HG03354 (cell line): ENCODE data around the gene LGR6.

Experiments used
- ATAC-seq: cut with Tn5 transposase; IDR thresholded peaks from one replicate; pipeline ENCODE4 v1.9.1; 2021; ENCODE audit warnings: mild to moderate bottlenecking; ENCODE audit not compliant: unreplicated experiment, poor library complexity, severe bottlenecking

LGR6 gene

DNA sequence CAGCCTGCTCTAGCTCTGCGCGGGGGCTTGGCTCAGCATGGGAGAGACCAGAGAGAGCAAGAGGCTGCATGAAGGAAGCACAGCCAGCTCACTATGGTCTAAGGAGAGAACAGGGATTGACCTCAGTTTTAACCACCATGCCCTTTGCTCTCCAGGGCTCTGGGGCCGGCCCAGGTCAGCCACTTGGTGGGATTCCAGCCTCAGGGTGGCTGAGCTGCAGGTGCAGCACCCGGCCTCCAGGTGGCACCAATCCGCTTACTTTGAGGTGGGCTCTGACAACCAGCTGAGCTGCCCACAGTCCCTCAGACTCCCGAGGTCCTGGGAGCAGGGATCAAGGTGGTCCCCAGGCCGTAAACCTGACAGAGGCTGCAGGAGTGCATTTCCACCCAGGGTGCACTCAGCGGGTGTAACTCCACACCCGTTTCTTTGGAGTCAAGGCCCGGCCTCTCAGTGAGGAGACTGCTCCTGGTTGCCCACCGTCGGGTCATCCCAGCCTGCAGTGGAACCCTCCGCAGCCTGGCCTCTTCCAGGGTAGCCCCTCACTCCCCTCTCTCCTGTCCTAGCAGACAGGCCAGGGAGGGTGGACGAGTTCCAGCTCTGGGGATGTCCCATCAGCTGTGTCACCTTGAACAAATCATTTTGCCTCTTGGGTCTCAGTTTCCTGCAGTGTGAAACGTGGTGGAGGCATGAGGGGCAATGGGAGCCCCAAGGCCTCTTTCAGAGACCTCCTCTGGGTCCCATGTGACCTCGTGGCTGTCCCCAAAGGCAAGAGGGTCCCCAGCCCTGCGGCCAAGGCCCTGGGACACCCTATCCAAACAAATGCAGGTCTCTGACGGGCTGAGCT lies 607 bp upstream of the LGR6 start:
- no peak for ATAC-seq

DNA sequence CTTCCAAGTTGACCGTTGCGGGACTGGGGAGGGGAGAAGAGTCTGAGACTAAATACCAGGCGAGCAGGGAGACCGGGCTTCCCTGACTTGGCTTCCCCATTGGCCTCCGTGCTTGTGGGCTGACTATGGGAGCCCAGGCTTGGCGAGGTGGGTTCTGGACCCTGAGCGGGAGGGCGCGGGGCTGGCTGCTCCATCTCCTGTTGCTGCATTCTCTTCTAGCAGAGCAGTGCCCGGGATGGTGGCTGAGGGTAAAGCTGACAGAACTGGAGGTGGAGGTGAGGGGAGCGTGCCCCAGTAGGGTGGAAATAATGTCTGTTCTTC lies 689 bp downstream of the LGR6 start:
- ATAC-seq, result no peak

DNA sequence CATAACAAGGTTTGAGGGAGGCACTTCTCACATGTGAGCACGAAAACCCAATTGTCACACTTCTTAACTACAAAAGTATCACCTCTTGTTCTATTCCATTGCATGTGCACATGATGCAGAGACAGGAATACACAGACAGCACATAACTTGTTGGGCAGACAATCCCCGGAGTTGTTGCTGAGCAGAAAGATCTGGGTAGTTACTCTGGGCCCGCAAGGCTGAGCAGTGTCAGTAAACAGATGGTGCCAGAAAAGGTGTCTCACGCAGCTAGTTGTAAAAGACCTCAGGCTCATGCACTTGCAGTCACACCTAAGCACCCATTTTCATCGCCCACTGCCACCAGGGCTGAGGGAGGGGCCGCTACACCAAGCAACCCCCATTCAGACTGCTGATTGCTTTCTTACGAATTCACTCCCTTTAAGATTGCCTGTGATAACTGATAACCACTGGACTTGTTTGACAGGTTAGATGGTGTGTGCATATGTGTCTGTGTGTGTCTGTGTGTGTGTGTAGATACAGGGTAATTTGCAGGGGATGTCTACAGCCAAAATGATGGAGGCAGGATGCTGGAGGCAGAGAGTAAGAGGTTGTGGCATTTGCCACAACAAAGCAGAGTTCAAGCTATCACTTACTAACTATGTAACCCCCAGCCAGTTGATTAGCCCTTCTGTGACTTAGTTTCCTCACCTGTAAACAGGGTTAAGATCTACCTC lies 4.2 kb downstream of the LGR6 start:
- ATAC-seq, result no peak

DNA sequence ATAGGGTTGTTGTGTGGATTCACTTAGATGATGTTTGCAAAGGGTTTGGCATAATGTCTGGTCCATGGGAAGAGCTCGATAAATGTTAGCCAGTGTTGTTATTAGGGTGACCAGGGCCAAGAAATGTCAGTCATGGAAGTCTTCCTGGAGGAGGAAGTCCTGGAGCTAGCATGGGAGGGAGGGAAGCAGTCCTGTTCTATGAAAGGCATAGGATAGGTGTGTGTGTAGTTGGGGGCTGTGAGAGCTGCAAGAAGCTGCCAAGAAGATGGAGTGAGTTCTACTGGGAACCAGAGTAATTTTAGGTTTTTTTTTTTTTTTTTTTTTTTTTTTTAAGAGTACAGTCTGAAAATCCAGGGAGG lies 4.7 kb downstream of the LGR6 start:
- no peak for ATAC-seq

DNA sequence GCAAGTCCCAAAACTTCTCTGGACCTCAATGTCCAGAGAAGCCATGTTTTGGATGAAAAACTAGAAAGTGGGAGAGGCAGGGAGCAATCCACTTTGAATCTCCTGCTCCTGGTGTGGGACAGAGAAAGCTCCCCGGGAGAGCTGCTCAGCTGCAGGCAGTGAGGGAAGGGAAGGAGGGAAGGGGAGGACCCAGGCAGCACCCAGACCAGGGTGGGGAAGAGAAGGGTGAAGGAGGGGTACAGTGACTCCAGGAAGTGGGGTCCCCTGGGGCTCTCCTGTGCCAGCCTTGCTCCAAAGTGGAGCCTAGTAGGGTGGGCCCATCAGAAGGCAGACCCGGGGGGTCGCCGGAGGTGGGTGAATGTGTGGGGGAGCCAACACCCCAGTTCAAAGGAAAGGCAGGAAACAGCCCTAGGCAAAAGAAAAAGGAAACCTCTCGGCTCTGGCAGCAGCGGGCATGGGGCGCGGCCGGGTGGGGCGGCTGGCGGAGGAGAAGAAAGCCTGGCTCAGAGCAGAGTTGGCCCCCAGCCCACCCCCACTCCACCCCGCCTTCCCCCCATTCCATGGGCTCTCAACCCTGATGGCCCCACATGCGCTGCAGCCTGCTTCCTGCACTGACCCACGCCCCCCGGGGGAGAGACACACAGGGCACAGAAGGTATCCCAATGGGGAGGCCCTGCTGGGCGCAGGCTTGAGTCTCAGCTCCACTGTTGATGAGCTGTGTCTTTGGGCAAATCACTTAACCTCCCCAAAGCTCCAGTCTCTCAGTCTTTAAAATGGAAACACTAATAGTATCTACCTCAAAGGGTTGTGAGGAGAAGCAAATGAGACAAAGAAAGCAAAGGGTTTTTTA lies 5.7 kb downstream of the LGR6 start:
- no peak for ATAC-seq

DNA sequence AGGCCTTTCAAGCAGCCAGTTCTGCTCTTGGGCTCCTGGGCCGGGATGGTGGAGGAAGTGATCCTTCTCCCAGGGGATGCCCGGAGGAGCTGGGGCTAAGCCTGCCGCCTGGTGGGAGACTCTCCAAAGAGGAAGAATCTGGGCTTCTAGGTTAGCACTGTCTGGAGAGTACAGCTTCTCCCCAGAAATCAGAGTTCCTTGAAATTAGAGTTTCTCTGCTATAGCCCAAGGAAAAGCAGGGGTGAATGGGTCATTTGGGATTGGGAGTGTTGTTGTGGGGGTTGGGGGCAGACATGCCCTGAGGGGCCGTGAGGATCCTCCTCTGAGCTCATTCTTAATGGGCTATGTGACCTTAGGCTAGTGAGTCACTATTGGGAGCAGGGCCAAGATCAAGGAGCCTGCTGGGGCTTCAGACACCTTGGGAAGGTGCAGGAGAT lies 6.5 kb downstream of the LGR6 start:
- no peak for ATAC-seq

DNA sequence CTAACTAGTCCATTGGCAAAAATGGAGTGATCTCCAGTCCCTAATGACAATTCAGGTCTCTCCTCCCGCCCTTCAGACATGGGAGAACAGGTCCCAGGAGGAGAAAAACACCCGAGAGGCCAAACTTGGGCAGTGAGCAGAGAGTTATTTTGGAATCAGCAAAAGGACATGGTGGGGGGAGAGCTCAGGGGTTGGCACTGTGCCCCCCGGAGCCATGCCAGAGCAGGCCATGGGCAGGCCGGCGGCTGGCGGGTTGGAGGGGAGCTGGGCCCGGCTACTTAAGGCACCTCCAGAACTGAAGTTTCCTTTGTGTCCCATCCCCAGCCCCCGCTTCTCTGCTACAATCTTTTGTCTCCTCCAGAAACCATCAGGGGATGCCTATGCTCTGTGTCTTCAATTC lies 7.1 kb downstream of the LGR6 start:
- ATAC-seq, result no peak

DNA sequence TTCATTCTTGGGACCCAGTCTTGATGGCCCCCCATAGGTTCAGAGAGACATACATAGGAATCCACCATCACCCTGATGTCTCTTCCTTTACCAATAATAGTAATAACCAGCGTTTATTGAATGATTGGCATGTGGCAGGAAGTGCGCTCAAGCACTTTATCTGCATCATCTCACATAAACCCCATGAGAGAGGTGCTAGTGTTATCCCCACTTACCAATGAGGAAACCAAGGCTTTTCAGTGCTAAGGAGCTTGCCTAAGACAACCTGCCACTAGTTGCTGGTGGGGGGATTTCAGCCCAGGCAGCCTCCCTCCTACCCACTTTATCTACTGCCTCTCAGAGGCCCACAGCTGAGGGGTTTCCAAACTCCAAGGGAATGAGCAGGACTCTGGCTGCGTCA lies 7.7 kb downstream of the LGR6 start:
- no peak for ATAC-seq

DNA sequence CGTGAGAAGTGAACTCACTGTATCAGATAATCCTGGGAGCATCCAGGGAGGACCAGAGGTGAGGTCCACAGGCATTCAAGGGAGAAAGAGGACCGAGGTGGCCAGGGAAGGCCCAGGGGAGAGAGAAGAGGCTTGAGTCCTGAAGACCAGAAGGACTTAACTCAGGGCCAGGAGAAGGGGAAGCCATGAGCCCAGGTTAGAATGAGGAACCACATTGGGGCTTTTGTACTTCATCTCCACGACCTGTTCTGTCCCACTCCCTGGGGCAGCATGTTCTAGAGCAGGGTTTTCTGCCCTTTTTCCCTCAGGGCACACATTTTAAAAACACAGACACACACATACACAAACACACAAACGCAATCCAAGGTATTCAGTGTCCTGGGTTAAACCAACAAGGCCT lies 8.4 kb downstream of the LGR6 start:
- no peak for ATAC-seq

DNA sequence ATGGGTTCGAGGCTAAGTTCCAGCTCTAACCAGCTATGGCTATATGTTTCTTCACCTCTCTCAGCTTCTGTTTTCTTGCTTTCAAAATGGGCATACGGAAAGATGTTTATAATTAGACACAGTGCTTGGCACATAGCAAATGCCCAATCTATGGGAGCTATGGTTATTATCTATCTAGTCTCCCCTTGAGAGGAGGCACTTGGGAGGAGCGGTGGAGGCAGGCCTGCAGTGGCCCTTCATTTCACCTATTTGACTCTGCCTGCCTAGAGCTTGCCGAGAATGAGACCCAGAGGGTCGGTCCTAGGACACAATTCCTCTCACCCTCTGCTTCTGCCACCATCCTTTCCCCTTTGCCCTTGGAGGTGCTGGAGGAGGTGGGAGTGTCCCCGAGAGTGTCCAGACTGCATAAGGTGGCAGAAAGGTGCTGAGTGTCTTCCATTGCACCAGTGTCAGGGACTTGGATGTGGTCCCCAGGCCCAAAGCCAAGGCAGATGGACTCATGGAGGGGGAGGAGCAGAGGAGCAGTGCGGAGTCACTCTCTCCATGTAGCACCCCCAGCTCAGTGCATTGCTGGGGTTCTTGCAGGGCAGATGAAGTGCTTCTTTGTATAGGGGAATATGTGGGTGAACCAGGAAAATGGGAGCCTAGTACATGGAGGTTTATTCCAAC lies 9.0 kb downstream of the LGR6 start:
- ATAC-seq, result no peak

DNA sequence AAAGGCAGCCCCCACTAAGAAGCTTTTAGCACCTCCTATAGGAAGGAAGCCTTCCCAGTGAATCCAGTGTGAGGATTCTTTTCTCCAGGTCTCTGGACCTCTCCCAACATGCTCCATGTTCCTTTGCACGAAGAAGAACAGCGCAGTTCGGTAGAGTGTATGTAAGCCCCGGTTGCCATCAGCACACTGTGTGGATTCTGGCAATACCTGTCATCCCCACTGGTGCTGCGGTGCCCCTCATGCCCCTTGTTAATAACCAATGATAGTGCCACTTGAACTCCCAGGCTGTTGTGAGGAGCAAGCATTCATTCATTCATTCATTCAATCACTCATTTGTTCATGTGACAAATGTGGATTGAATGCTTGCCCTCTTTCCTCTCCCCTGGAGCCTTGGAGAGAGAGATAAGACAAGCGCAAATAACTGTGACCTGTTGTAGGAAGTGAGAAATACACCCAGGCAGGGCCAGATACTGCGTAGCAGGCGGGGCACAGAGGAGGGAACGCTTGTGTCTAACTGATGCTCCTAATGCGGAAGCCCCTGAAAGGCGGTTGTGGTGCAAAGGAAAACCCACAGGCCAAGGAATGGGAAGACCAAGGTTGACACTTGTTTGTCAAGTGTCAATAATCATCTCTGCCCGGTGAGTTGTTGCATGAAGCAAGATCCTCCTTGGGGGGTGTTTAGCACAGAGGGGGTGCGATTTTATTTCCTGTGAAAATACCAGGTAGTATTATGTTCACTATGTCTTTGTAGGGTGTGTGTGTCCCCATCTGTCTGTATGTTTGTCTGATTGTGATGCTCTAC lies 9.8 kb downstream of the LGR6 start:
- peak; percentile 53 for ATAC-seq

DNA sequence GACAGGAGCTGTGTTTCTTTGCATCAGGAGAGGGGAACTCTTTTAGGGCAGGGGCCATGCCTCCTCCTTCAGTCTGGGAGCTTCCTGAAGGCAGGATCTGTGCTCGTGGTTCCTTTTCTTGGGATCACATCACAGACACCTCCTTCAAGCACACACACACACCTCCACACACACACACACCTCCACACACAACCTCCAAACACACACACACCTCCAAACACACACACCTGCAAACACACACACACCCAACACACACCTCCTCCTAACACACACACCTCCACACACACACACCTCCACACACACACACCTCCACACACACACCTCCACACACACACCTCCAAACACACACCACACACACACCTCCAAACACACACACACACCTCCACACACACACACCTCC lies 10.5 kb downstream of the LGR6 start:
- ATAC-seq, result no peak

DNA sequence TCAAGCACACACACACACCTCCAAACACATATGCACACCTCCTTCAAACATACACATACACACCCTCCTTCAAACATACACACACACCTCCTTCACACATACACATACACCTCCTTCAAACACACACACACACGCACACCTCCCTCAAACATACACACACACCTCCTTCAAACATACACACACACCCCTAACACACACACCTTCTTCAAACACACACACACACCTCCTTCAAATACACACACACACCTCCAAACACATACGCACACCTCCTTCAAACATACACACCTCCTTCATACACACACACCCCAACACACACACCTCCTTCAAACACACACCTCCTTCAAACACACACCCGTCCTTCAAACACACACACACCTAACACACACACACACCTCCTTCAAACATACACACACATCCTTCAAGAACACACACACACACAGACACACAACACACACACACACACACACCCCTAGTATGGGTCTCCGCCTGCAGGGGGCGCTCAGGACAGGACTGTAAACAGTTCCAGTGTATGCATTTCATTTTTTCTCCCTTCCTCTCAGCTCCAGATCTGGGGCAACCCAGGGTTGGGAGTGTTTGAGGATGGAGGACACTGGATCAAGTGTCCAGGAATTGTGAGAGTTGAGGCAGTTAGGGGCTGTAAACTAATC lies 12.1 kb downstream of the LGR6 start:
- ATAC-seq, result no peak

DNA sequence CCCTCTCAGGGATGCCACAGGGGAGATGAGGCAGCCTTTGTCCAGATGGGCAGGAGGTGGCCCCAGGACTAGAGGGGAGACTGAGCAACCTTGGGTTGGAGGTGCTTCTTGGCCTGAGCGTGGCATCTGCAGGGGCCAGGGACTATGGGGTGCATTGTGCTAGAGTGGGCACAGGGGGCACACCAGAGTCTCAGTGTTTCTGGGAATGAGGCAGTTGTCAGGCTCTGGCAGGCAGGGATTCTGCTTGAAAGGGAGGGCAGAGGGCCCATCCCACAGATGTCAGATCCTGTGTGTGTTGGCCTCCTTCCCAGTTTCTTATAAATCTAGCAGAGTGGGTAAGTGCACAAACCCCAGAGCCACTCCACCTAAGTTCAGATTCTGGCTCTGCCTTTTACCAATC lies 13.7 kb downstream of the LGR6 start:
- no peak for ATAC-seq

DNA sequence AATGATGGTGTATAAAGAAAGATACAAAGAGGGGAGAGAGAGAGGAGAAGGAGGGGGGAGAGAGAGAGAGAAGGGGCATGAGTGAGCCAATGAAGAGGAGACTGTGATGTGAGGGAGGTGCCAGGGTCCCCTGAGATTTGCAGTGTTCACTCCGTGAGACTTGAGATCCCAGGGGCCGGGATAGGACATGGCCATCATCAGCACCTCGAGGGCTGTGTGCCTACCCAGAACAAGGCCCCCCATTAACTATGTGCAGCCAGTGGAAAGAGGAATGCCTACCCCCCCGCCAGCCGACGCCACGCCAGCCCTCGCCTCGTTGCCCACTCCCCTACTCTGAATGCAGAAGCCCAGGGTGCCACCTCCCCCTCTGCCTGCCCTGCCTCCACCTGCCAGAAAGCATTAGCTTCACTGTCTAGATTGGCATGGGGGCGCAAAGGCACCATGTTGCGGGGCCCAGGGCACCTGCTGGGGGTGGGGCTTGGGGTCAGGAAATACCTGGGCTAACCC lies 14.8 kb downstream of the LGR6 start:
- no peak for ATAC-seq

DNA sequence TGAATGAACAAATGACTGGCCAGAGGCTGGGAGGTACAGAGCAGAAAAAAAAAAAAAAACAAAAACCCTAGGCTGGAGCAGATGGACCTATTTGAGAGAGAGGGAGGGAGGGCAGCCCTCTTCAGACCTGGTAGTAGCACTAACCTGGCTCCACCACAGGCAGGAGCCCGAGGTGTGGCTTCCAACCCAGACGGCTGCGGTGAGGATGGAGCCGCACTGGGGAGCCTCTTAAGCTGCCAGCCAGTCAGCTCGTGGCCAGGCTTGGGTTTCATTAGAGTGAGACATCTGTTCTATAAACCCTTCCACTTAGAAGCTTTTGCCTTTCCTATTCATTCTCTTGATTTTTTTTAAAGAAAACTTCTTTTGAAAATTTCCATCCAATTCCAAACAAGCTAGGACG lies 16.8 kb downstream of the LGR6 start:
- ATAC-seq, result no peak

DNA sequence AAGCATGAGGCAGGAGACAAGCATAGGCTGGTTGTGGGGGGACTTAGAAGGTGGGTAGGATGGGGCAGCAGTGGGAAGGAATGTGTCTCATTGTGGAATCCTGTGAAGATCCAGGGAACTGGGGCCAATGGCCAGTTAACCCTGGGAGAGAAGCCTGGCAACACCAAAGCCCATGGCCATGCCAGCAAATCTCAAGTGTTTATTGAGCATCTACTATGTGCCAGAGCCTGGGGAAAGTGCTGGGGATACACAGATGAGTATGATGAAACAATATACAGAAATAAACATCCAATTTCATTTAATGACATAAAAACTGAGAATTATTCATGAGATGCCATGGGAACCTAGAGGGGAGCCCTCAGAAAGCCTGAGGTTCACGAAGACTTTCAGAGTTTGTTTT lies 17.4 kb downstream of the LGR6 start:
- no peak for ATAC-seq

DNA sequence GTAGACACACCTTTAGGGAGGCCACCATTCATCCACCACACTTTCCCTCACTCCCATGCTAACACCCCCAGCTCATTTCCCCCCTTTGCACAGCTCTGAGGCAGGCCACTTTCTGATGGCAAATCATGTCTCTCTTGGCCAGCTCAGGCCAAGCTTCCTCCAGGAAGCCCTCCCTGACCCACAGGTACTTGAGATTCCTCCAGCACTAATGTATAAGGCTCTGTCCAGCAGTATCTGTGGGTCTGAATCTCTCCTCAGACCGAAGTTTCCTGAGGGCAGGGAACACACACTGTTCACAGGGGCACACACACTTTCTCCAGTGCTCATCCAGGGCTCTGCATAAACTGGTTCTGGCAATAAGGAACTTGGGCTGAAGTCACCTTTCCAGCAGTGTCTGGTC lies 19.2 kb downstream of the LGR6 start:
- ATAC-seq, result no peak
